Pancreas (tissue), 10 donors: ENCODE measurements around the gene BORCS8. TPM values are rescaled to one million over a fixed set of nuclear protein-coding genes. Genes with fewer than 3 reads are reported as not detected.

Experiments
- ATAC-seq, 4 donors: fragments of 200-7000 bp; cut with Tn5 transposase; one replicate each; pipeline versions ENCODE4 v1.8.0 to v1.9.1; 2020; ENCODE audit warnings: mild to moderate bottlenecking in 4 of 4, moderate library complexity in 4 of 4
- DNase-seq, 6 donors: peaks; one replicate each; pipeline ENCODE4 v3.0.0-alpha.2; 2020
- FAIRE-seq: peaks from 2 replicates; lab custom pipeline; 2012; peaks lifted over from hg19 to GRCh38; lab: Jason Lieb, UNC
- H3K27ac ChIP-seq, 4 donors: fragments of 200-600 bp; sonication (generic); 1 replicate in 3 of 4; 2 replicates in 1 of 4; pipeline versions ENCODE4 v1.5.0 to v1.8.0; 2020
- H3K27me3 ChIP-seq, 4 donors: fragments of 200-600 bp; one replicate each; pipeline ENCODE4 v1.8.0; 2021
- H3K36me3 ChIP-seq, 3 donors: fragments of 200-600 bp; sonication (generic) in 1 of 3; one replicate each; pipeline versions ENCODE4 v1.5.0 to v1.8.0; 2020 to 2021
- H3K4me1 ChIP-seq, 3 donors: fragments of 200-600 bp; one replicate each; pipeline ENCODE4 v1.8.0; 2021
- H3K4me3 ChIP-seq, 4 donors: fragments of 200-600 bp; sonication (generic) in 2 of 4; one replicate each; pipeline versions ENCODE4 v1.5.0 to v1.8.0; 2020 to 2021
- H3K9me3 ChIP-seq, 4 donors: fragments of 200-600 bp; one replicate each; pipeline ENCODE4 v1.8.0; 2021
- WGBS, 2 donors: extraction: QIAGEN DNeasy Blood & Tissue Kit; methylation state at CpG; one replicate each; pipeline ENCODE4 v1.1.7; 2013; 5-methylcytosine and 5-hydroxymethylcytosine counted together
- intact Hi-C, 3 donors: fragments of 100-400 bp; cut with DNase I; formaldehyde crosslinking; loops; one replicate each; pipeline versions ENCODE4 v1.11.1 to v1.14.2; 2022
- polyA plus RNA-seq, 2 donors: library from polyadenylated mRNA; stranded (reverse); fragments of 200-250 nt; gene quantifications; one replicate each; pipeline ENCODE4 v1.2.3, GENCODE V29; 2013
- total RNA-seq, 6 donors: library from RNA; stranded (reverse); fragmentation: NEBNext Ultra II Directional in 4 of 6; extraction: Animal tissue kit (Norgen Biotek cat#: 25700) in 4 of 6; gene quantifications; one replicate each; pipeline versions ENCODE4 v1.2.1 to v1.2.4, GENCODE V29; 2021 to 2023
- TF ChIP-seq, protein P1 (sequence below), 4 donors: fragments of 200-600 bp; sonication (generic) in 3 of 4; IDR thresholded peaks; one replicate each; pipeline versions ENCODE4 v1.5.0 to v1.8.0; 2021; ENCODE audit warnings: antibody characterized with exemption in 4 of 4
- donor health status: healthy with polysubstance abuse.
- donor health status: DM: no; HTN: no; CAD: no; lungs with moderate emphysema.
- donor health status: DM: no; HTN: no; CAD: no.
- donor health status: control.
- donor health status: control.
- donor health status: Bipolar disorder and iron deficiency.
- donor health status: DM: yes; HTN: yes; CAD: no.
- donor health status: DM: no; HTN: no; CAD: no.
- donor health status: DM: no; HTN: no; CAD: no.
- donor health status: DM: yes; HTN: yes; CAD: no.

Gene BORCS8
- total RNA-seq (10 to 100 TPM in 4 of 6 donors, 1 to 10 TPM in 2; 7.2 to 13.7 (median 10.3) TPM), polyA plus RNA-seq (10 to 100 TPM; 25.9 to 28.9 TPM)

DNA sequence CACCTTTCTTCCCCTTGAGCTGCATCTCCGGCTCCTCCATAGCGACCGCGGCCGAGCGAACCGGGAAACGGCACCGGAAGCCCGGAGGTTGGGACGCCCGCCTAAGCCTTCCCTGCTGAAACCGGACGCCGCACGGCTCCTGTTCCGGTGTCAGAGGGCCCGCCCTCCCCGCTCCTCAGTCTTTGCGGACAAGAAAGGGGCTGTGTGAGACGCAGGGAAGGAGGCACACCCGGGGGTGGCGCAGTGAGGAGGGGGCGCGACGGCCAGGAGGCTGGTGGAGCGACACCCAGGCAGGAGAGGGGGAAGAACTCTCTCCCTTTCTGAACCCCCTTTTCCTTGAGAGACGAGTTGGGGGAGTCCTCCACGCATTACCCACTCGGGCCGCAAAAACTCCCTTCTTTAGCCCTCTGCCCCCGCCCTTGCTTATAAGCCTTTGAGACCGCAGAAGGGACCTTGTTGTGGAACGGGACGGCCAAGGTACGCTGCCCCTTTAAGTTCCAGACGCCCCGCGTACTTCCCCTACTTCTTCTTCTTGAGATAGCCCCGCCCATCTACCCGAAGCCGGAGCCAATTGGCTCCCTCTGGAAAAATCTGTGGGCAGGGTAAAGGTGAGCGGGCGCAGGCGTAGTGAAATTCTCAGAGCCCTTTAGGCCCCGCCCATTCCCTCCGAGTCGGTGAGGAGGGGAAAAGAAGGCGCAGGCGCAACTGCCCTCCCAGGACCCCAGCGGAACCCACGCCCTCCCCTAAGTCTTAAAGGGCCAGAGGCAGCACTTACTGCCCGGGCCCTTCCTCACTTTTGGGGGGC, at the start of gene BORCS8, which contains the start of gene RFXANK:
BORCS8 (minus strand) TSS at position 75 of the 805 bp plus-strand sequence; CDS start at position 40, 35 bp downstream.
RFXANK (plus strand) TSS at position 181 of the 805 bp plus-strand sequence. CDS start 1,689 bp downstream, outside the sequence.
- no peaks in the 10 kb centered on the region for H3K9me3 ChIP-seq
- H3K4me1 ChIP-seq = peaks cover 11 to 20% (median 18%) of the 10 kb centered on the region in 3 donors
- FAIRE-seq (peak; percentile 97), ATAC-seq (peak; percentile 94 to 98 (median 95)), DNase-seq (peak; percentile 95 to 99 (median 99))
- no peaks in the 10 kb centered on the region for H3K36me3 ChIP-seq
- 0 to 1% methylated on average over 44 to 51 of the region's 53 CpGs for WGBS, 2 donors
- TF ChIP-seq, protein P1, sequence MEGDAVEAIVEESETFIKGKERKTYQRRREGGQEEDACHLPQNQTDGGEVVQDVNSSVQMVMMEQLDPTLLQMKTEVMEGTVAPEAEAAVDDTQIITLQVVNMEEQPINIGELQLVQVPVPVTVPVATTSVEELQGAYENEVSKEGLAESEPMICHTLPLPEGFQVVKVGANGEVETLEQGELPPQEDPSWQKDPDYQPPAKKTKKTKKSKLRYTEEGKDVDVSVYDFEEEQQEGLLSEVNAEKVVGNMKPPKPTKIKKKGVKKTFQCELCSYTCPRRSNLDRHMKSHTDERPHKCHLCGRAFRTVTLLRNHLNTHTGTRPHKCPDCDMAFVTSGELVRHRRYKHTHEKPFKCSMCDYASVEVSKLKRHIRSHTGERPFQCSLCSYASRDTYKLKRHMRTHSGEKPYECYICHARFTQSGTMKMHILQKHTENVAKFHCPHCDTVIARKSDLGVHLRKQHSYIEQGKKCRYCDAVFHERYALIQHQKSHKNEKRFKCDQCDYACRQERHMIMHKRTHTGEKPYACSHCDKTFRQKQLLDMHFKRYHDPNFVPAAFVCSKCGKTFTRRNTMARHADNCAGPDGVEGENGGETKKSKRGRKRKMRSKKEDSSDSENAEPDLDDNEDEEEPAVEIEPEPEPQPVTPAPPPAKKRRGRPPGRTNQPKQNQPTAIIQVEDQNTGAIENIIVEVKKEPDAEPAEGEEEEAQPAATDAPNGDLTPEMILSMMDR (IDR thresholded peaks at IDR 0.05) = no peak
- peak within 1 kb of the TSS; percentile 68 to 93 (median 80) for H3K4me3 ChIP-seq
- intact Hi-C loops = no loop called here
- no peaks in the 10 kb centered on the region for H3K27me3 ChIP-seq
- H3K27ac ChIP-seq = peak within 1 kb of the TSS; percentile 98 to 100 (median 99)

DNA sequence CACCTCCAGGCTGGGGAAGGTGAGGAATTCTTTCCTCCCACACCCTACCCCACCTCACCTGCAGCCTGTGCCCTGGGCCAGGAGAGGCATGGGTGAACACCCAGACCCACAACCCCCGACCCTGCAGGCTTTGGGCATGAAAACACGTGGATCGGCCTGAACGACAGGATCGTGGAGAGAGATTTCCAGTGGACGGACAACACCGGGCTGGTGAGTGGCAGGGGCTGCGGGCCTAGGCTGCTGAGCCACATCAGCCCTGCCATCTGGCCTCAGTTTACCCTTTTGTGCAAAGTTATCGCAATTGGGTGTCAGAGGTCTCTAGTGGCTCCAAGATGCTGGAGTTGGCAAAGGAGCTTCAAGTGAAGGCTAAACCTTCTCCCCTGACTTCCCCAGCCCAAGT, 48.5 kb upstream of the BORCS8 start:
- Histone ChIP-seq H3K27me3 (no peaks in the 10 kb centered on the region), H3K4me1 (no peaks in the 10 kb centered on the region), H3K36me3 (no peaks in the 10 kb centered on the region), H3K9me3 (no peaks in the 10 kb centered on the region), H3K4me3 (no peak overlapping the region), H3K27ac (no peak overlapping the region)
- ATAC-seq (no peak), DNase-seq (no peak), FAIRE-seq (no peak)
- 56 to 76% methylated on average over 9 of the region's 9 CpGs for WGBS, 2 donors
- intact Hi-C loops = no loop called here
- TF ChIP-seq, protein P1 (IDR thresholded peaks at IDR 0.05) = no peak

DNA sequence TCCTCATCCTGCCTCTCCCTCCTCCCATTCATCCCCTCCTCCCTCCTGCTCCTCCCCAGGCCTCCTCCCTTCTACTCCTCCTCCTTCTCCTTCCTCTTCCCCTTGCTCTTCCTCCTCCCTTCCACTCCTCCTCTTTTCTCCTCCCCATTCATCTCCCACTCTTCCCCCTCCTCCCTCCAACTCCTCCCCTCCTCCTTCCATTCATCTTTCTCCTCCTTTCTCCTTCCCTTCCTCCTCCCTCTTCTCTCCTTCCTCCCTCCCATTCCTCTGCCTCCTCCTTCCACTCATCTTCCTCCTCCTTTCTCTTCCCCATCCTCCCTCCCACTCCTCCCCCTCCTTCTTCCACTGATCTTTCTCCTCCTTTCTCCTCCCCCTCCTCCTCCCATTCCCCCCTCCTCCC, 47.7 kb upstream of the BORCS8 start:
- TF ChIP-seq, protein P1 (IDR thresholded peaks at IDR 0.05) = no peak
- intact Hi-C loops = no loop called here

DNA sequence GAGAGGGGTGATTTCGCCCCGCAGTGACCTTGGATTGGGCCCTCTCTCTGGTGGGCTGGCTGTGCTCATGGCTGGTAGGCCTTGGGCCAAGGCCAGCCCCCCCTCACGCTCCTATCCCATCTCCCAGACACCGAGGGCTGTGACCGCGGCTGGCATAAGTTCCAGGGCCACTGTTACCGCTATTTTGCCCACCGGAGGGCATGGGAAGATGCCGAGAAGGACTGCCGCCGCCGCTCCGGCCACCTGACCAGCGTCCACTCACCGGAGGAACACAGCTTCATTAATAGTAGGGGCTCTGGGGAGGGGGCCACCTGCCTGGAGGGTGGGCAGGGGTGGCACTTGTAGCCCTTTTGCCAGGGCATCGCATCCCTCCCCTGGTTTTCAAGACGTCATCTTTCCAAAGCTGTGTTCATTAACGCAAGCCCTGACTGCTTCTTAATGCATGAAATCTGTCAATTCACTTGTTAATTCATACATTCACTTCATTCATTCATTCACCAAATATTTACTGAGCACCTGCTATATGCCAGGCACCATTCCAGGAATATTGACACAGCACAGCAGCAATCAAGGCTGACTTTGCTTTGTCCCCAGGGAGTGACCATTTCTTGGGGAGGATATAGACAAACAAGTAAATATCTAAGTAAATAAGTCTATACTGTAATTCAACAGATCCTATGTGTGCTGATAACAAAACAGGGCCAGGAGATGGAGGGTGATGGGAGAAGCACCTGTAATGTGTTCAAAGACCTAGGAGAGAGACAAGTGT, 46.4 kb upstream of the BORCS8 start:
- Histone ChIP-seq H3K36me3 (no peaks in the 10 kb centered on the region), H3K27me3 (no peaks in the 10 kb centered on the region), H3K4me3 (no peak overlapping the region), H3K9me3 (no peaks in the 10 kb centered on the region), H3K4me1 (no peaks in the 10 kb centered on the region), H3K27ac (no peak overlapping the region)
- FAIRE-seq (no peak), ATAC-seq (no peak), DNase-seq (no peak)
- 66 to 74% methylated on average over 17 to 18 of the region's 18 CpGs for WGBS, 2 donors
- intact Hi-C loops = no loop called here
- TF ChIP-seq, protein P1 (IDR thresholded peaks at IDR 0.05) = no peak

More for the DNA sequence above, 47.7 kb upstream of the BORCS8 start:
- FAIRE-seq = no peak
- H3K36me3 ChIP-seq = no peaks in the 10 kb centered on the region
- no peak for ATAC-seq
- H3K27ac ChIP-seq = no peak overlapping the region
- no peaks in the 10 kb centered on the region for H3K27me3 ChIP-seq
- no peak overlapping the region for H3K4me3 ChIP-seq
- no peaks in the 10 kb centered on the region for H3K9me3 ChIP-seq
- no peak for DNase-seq
- no peaks in the 10 kb centered on the region for H3K4me1 ChIP-seq
